A549 (cell line): ENCODE results near the gene CACNA2D2.

Experiments
- HEYL ChIP-seq: fragments of 250-450 bp; sonication (Bioruptor Pico); IDR thresholded peaks from 2 replicates; pipeline ENCODE4 v1.8.0; 2021; ENCODE audit warnings: mild to moderate bottlenecking, moderate library complexity
- JUN ChIP-seq, 2 experiments: fragments of >200 bp; sonication (Bioruptor Twin); formaldehyde crosslinking; IDR thresholded peaks; 2 replicates in 1 of 2; 3 replicates in 1 of 2; pipeline ENCODE4 v1.6.1; 2016 to 2017
- KDM1A ChIP-seq: fragments of 200-600 bp; sonication (generic); IDR thresholded peaks from 2 replicates; pipeline ENCODE4 v1.6.1; 2016; ENCODE audit warnings: low read depth, mild to moderate bottlenecking
- MAFK ChIP-seq: fragments of 450-650 bp; IDR thresholded peaks from 2 replicates; pipeline ENCODE4 v1.6.1; 2014; ENCODE audit not compliant: partially characterized antibody
- RCOR1 ChIP-seq: fragments of 150-350 bp; IDR thresholded peaks from 2 replicates; pipeline ENCODE4 v1.6.1; 2014; ENCODE audit warnings: antibody characterized with exemption, low read length, low read depth
- RFX5 ChIP-seq: fragments of 450-650 bp; IDR thresholded peaks from 2 replicates; pipeline ENCODE4 v1.7.1; 2014; ENCODE audit warnings: antibody characterized with exemption, mild to moderate bottlenecking, moderate library complexity
- TF ChIP-seq, protein P1 (sequence below): fragments of >200 bp; sonication (Bioruptor Twin); formaldehyde crosslinking; IDR thresholded peaks from 3 replicates; pipeline ENCODE4 v1.5.1; 2016
- TF ChIP-seq, protein P2 (sequence below): fragments of 450-650 bp; IDR thresholded peaks from 2 replicates; pipeline ENCODE4 v1.6.1; 2014; ENCODE audit warnings: antibody characterized with exemption

DNA sequence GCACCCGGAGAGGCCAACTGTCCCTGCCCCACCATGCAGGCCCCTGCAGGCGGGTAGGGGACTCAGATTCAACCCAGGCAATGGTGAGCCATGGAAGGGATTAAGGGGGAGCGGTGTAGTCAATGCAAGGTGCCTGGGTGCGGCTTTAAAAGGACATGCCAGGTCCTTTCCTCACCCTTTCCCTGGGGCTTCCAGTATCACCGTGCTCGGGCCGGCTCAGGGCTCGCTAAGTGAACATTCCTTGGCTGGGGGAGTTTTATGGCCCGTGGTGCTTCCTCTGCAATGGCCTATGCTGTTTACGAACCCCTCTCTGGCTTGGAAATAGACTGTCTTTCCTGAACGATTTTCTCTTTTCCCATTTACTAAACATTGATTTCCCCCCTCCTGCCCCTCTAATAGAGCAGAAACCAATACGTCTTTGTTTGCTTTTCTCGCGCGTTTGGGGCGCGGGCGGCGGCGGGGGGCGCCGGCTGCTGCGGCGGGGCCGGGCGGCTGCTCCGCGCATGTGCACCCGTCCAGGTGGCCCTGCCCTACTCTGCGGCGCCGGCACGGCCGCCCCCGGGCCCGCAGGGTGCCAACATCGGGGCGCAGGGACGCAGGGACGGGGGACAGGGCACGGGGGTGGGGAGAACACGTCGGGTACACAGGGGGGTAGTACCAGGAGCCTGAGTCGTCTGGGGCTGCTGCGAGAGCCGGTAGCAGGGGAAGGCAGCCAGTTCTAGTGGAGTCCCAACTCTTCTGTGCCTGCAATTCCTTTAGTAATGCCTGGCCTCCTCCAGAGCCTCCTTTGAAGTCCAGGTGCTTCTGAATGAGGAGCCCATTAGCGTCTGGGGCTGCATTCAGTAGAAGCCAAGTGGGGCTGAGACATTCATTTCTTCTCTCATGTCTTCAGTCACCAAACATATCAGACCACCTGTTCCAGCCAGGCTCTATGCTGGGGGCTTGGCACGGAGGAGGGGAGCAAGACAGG, 26.9 kb upstream of the CACNA2D2 start:
- TF ChIP-seq KDM1A, result no peak
- TF ChIP-seq, protein P1, sequence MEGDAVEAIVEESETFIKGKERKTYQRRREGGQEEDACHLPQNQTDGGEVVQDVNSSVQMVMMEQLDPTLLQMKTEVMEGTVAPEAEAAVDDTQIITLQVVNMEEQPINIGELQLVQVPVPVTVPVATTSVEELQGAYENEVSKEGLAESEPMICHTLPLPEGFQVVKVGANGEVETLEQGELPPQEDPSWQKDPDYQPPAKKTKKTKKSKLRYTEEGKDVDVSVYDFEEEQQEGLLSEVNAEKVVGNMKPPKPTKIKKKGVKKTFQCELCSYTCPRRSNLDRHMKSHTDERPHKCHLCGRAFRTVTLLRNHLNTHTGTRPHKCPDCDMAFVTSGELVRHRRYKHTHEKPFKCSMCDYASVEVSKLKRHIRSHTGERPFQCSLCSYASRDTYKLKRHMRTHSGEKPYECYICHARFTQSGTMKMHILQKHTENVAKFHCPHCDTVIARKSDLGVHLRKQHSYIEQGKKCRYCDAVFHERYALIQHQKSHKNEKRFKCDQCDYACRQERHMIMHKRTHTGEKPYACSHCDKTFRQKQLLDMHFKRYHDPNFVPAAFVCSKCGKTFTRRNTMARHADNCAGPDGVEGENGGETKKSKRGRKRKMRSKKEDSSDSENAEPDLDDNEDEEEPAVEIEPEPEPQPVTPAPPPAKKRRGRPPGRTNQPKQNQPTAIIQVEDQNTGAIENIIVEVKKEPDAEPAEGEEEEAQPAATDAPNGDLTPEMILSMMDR, result no peak
- TF ChIP-seq RFX5, result no peak
- no peak for TF ChIP-seq HEYL (CRISPR knock-in tag)
- no peak for TF ChIP-seq MAFK
- TF ChIP-seq, protein P2, sequence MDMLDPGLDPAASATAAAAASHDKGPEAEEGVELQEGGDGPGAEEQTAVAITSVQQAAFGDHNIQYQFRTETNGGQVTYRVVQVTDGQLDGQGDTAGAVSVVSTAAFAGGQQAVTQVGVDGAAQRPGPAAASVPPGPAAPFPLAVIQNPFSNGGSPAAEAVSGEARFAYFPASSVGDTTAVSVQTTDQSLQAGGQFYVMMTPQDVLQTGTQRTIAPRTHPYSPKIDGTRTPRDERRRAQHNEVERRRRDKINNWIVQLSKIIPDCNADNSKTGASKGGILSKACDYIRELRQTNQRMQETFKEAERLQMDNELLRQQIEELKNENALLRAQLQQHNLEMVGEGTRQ, result no peak
- no peak for TF ChIP-seq JUN (IDR thresholded peaks at IDR 0.05)
- no peak for TF ChIP-seq RCOR1
